ENCODE data around the gene LONRF2.

LONRF2 gene

GRCh38 chr2:100242476-100242875 is 79.8 kb downstream of the LONRF2 start:
- Histone ChIP-seq H3K27ac (replicated peaks) (no peak overlapping the region), H3K4me3 (replicated peaks; ENCODE audit: insufficient read depth, low read length) (no peak overlapping the region), H3K27me3 (ENCODE audit: insufficient read depth, poor library complexity, severe bottlenecking) (no peaks in the 10 kb centered on the region)
- DNase-seq (ENCODE audit: low read depth in 1 of 2, low spot score in 1 of 2), result no peak
- TF ChIP-seq REST (IDR thresholded peaks at IDR 0.05; ENCODE audit: insufficient replicate concordance, low read depth) (peak; percentile 14), GABPA (IDR thresholded peaks at IDR 0.05; ENCODE audit: low read depth) (no peak), SPI1 (IDR thresholded peaks at IDR 0.05; ENCODE audit: borderline replicate concordance, low read depth) (no peak)

GRCh38 chr2:100241236-100241635 is 81.1 kb downstream of the LONRF2 start:
- DNase-seq (ENCODE audit: low read depth in 1 of 2, low spot score in 1 of 2), result no peak
- Histone ChIP-seq H3K27ac (replicated peaks) (no peak overlapping the region), H3K4me3 (replicated peaks; ENCODE audit: insufficient read depth, low read length) (no peak overlapping the region), H3K27me3 (ENCODE audit: insufficient read depth, poor library complexity, severe bottlenecking) (no peaks in the 10 kb centered on the region)
- TF ChIP-seq SPI1 (IDR thresholded peaks at IDR 0.05; ENCODE audit: borderline replicate concordance, low read depth) (no peak), GABPA (IDR thresholded peaks at IDR 0.05; ENCODE audit: low read depth) (no peak), CTCF (IDR thresholded peaks at IDR 0.05; ENCODE audit: insufficient read depth, low read length) (no peak), POLR2AphosphoS5 (IDR thresholded peaks at IDR 0.05; ENCODE audit: low read depth) (no peak), REST (IDR thresholded peaks at IDR 0.05; ENCODE audit: insufficient replicate concordance, low read depth) (no peak)

- Histone ChIP-seq H3K27me3 (ENCODE audit: insufficient read depth, poor library complexity, severe bottlenecking) (no peaks in the 10 kb centered on the region), H3K4me3 (replicated peaks; ENCODE audit: insufficient read depth, low read length) (no peak overlapping the region), H3K27ac (replicated peaks) (no peak overlapping the region)
- TF ChIP-seq GABPA (IDR thresholded peaks at IDR 0.05; ENCODE audit: low read depth) (no peak), SPI1 (IDR thresholded peaks at IDR 0.05; ENCODE audit: borderline replicate concordance, low read depth) (no peak), POLR2AphosphoS5 (IDR thresholded peaks at IDR 0.05; ENCODE audit: low read depth) (no peak), CTCF (IDR thresholded peaks at IDR 0.05; ENCODE audit: insufficient read depth, low read length) (no peak), REST (IDR thresholded peaks at IDR 0.05; ENCODE audit: insufficient replicate concordance, low read depth) (no peak)
- no peak for DNase-seq (ENCODE audit: low read depth in 1 of 2, low spot score in 1 of 2)
Observed at GRCh38 chr2:100240386-100240785, 81.9 kb downstream of the LONRF2 start.

All from HL-60 (cell line).